ENCODE data around the gene GABBR1.

The GABBR1 gene

GRCh38 chr6:29617782-29618554 is 15.0 kb downstream of the GABBR1 start:
- DNase-seq = no peak

- DNase-seq = no peak
These were observed 21.6 kb downstream of the GABBR1 start for GRCh38 chr6:29611426-29611825.

GRCh38 chr6:29610540-29610939 is 22.4 kb downstream of the GABBR1 start:
- DNase-seq = no peak

- no peak for DNase-seq
These were observed 24.9 kb downstream of the GABBR1 start for GRCh38 chr6:29608131-29608530.

GRCh38 chr6:29603930-29604329 is 29.1 kb downstream of the GABBR1 start:
- no peak for DNase-seq

GRCh38 chr6:29603456-29603855 is 29.5 kb downstream of the GABBR1 start:
- no peak for DNase-seq

GRCh38 chr6:29602564-29603361 is 30.2 kb downstream of the GABBR1 start:
- DNase-seq = peak; percentile 35

- no peak for DNase-seq
These were observed 34.7 kb downstream of the GABBR1 start for GRCh38 chr6:29598172-29598747.

GRCh38 chr6:29597184-29597583 is 35.8 kb downstream of the GABBR1 start:
- no peak for DNase-seq

- no peak for DNase-seq
These were observed 36.5 kb downstream of the GABBR1 start for GRCh38 chr6:29596381-29596900.

- no peak for DNase-seq
These were observed 39.7 kb downstream of the GABBR1 start for GRCh38 chr6:29593199-29593855.

GRCh38 chr6:29591677-29592076 is 41.3 kb downstream of the GABBR1 start:
- no peak for DNase-seq

- no peak for DNase-seq
These were observed 42.7 kb downstream of the GABBR1 start for GRCh38 chr6:29590218-29590808.

- peak; percentile 23 for DNase-seq
These were observed 43.4 kb downstream of the GABBR1 start for GRCh38 chr6:29589423-29590048.

- DNase-seq = no peak
These were observed 48.2 kb downstream of the GABBR1 start, which contains the start of gene OR2H2 for GRCh38 chr6:29584821-29585220. Gene OR2H2, plus strand, starts transcription at chr6:29585121. Its CDS starts 2,824 bp downstream, at chr6:29587945.

- DNase-seq = no peak
These were observed 55.4 kb downstream of the GABBR1 start for GRCh38 chr6:29577544-29577943.

- DNase-seq = no peak
These were observed 56.9 kb downstream of the GABBR1 start for GRCh38 chr6:29576056-29576455.

- DNase-seq = no peak
These were observed 65.0 kb downstream of the GABBR1 start for GRCh38 chr6:29567991-29568390.

GRCh38 chr6:29567541-29567940 is 65.4 kb downstream of the GABBR1 start:
- DNase-seq = no peak

- DNase-seq = no peak
These were observed 66.1 kb downstream of the GABBR1 start for GRCh38 chr6:29566856-29567255.

GRCh38 chr6:29564875-29565274 is 68.1 kb downstream of the GABBR1 start:
- no peak for DNase-seq

- no peak for DNase-seq
These were observed 69.5 kb downstream of the GABBR1 start for GRCh38 chr6:29563435-29563965.
